Epithelial cell of prostate (primary cell): ENCODE measurements around the gene ADAMTS15.
A peak's percentile ranks its signal among the peaks of the same experiment; 100 is the strongest.

Experiments used
- DNase-seq: peaks from one replicate; pipeline ENCODE4 v3.0.0-alpha.2; 2011; ENCODE audit warnings: low read depth, low spot score
- H3K27ac ChIP-seq: fragments of 450-650 bp; 2 replicates; pipeline ENCODE4 v1.5.1; 2017; ENCODE audit warnings: mild to moderate bottlenecking

Gene ADAMTS15

DNA sequence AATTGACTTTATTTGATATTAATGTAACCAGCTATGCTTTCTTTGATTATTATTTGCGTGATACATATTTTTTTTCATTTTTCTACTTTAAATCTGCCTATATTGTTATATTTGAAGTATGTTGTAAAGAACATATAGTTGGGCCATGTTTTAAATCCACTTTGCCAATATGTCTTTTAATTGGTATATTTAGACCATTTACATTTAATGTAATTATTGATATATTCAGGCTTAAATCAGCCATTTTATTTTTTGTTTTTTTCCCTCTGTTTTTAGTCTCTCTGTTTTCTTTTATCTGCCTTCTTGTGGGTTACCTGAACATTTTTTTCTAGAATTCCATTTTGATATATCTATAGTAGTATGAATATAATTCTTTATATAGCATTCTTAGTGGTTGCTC lies 55.9 kb downstream of the ADAMTS15 start:
- DNase-seq = no peak

DNA sequence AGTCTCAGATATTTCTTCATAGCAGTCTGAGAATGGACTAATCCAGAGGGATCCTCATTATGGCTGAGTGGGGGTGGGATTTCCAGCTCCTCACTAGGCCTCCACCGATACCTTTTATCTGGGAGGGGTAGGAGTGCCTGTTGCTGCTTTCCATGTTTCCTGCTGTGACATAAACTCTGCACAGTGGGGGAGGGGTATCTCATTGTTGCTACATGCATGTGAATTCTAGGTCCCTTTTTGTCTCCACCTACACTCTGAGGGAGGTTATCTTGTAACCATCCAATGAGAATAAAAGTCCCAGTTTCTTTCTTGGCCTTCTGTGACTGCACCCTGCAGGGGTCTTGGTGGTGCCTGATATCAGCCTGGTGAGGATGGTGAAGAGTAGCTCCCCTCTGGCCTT lies 60.5 kb downstream of the ADAMTS15 start:
- no peak for DNase-seq

More for the DNA sequence above, 55.9 kb downstream of the ADAMTS15 start:
- no peak overlapping the region for H3K27ac ChIP-seq

DNA sequence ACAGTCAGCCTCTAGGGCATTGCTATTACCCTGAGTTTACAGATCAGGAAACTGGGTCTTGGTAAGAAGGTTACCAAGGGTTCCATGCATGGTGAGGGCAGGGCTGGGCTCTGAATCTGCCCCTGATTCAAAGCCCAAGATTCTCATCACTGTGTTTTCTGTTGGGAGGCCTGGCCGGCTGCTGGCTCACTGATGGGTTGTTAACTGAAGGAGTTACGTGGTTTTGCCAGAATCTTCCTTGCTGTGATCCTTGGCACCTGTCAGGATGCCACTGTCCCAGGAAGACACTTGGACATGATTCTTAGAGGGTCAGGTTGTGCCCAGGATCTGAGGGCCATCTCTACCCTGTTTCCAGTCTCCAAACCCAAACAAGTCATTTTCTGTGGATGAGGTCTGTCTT lies 61.5 kb downstream of the ADAMTS15 start:
- DNase-seq = no peak
- H3K27ac ChIP-seq = no peak overlapping the region

More for the DNA sequence above, 60.5 kb downstream of the ADAMTS15 start:
- no peak overlapping the region for H3K27ac ChIP-seq

- H3K27ac ChIP-seq = no peak overlapping the region
- no peak for DNase-seq
Observed at GRCh38 chr11:130510407-130511006, 62.1 kb downstream of the ADAMTS15 start.

GRCh38 chr11:130511765-130512164 lies 63.3 kb downstream of the ADAMTS15 start:
- H3K27ac ChIP-seq = peak overlapping the region; percentile 48
- peak; percentile 44 for DNase-seq

- DNase-seq = no peak
- H3K27ac ChIP-seq = peak overlapping the region; percentile 48
Observed at GRCh38 chr11:130512662-130513061, 64.2 kb downstream of the ADAMTS15 start.

DNA sequence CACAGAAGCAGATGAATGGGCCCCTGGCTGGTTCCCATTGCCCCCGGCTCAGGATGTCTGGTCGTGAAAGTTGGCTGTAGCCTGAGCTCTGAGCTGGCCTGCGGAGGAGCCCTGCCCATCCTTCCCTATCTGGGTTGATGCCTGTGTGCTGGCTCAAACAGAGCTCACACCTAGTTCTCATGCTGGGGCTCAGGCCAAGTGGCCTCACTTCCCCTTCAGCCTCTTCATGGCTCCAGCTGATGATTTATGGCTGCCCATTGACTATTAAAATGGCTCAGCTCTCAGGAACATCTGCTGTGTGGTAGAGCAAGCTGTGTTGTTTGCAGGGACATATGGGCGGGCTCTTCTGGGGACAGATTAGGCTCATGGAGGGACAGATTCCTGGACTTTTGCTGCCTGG lies 64.7 kb downstream of the ADAMTS15 start:
- no peak for DNase-seq
- peak overlapping the region; percentile 0 for H3K27ac ChIP-seq

GRCh38 chr11:130514316-130514715 lies 65.9 kb downstream of the ADAMTS15 start:
- no peak overlapping the region for H3K27ac ChIP-seq
- DNase-seq = no peak

GRCh38 chr11:130514851-130515250 lies 66.4 kb downstream of the ADAMTS15 start:
- H3K27ac ChIP-seq = no peak overlapping the region
- no peak for DNase-seq

DNA sequence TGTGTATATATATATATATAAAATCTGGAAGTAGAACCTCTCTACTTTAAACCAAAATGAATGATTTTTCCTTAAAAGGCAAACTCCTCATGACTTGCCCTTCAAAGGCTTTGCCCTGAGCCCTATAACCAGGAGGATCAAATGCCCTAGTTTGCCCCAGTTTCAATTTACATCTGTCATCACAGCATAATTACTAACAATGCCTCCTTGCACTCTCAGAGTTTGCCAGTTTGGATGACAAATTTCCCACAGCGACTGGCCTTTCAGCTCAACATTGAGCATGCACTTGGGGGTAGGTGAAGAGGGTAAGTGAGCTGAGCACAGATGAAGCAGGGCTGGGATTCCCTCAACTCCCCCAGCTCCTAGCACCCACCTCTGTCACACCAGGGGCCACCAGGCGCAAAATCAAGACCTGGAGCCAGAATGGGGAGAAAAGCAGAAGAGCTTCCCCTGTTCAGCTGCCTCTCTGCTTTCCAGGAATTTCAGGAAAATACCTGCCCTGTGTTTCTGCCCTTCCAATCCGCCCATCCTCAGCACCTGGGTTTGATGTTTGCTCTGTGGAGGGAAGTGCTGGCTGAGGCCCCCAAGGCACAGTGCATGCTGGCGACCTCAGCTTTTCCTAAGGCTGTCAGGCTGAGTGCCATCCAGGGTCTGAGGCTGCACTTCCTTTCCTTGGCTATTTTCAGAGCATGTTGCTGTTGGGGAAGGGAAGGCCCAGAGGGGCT lies 67.5 kb downstream of the ADAMTS15 start:
- H3K27ac ChIP-seq = no peak overlapping the region
- DNase-seq = no peak

DNA sequence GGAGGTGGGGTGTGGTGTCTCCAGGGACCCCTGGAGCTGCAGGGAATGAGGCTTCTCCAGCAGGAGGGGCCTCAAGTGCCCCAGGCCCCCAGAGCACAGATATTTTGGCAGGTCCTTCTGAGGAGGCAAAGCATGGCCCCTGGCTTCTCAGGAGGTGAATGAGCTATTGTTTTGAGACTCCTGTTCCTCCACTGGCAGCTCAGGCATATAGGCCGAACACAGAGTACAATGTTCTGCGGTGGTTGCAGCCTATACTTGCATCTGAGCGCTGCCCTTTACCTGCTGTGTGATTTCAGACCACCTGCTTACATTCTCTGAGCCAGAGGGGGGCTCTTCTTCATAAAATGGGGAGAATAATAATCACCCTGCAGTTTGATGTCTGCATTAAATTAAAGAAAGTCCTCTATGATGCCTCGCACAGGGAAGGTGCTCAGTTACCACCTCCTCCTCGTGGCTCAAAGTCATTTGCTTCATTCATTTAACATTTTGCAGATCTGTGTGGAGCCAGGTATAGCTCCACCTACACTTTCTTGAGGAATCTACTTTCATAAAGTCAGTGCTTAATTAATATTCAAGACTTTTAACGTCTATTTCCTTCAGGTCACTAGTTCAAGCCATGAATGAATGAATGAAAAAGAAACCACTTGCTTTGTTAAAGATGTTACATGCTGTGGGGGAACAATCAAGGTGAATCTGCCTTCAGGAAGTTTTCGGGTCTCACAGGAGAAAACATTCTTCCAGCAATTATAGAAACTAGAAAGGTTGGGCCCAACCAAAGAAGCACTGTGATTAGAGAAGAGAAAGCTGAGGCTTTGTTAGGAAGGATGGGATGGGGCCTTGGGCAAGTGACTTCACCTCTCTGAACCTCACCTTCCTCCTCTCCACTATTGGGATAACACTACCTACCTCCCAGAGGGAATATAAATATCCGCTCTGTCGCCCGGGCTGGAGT lies 68.4 kb downstream of the ADAMTS15 start:
- H3K27ac ChIP-seq = no peak overlapping the region
- DNase-seq = no peak

GRCh38 chr11:130518164-130518680 lies 69.8 kb downstream of the ADAMTS15 start:
- DNase-seq = no peak
- H3K27ac ChIP-seq = no peak overlapping the region

GRCh38 chr11:130519128-130519932 lies 70.9 kb downstream of the ADAMTS15 start:
- no peak overlapping the region for H3K27ac ChIP-seq
- DNase-seq = no peak

DNA sequence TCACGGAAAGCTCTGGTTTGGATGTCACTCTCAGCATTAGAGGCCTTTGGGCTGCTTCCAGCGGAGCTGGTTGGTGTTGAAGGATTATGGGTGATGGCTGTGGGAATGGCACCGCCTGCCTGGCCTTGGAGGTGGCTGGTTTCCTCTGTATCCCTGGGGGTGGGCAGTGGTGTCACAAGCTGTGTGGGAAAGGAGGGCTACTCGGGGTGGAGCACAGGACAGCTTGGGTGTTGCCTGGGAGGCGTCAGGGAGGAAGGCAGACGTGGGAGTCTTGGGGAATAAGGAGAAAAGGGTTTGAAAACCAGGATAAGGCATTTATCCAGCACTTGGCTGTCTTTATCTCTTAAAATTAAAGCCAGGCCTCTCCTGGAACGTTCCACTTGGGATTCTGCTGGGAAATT lies 71.8 kb downstream of the ADAMTS15 start:
- no peak overlapping the region for H3K27ac ChIP-seq
- no peak for DNase-seq

GRCh38 chr11:130522284-130522961 lies 74.0 kb downstream of the ADAMTS15 start:
- DNase-seq = no peak
- H3K27ac ChIP-seq = no peak overlapping the region

DNA sequence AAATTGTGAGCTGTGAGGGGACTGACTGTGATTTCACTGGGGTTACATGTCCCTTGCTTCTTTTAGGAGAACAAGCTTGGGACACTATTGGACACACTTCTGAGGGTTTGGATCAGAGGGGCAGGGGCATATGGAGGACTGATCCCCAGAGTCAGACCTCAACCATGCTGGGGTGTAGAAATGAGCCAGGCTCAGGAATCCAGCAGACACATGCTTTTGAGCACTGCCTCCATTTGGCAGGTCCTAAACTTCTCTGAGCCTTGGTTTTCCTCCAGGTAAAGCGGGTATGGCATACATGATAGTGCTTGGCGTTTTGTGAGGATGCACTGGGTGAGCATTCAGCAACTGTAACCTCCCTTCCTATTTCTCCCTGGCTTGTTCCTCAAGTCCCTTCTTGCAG lies 74.7 kb downstream of the ADAMTS15 start:
- no peak overlapping the region for H3K27ac ChIP-seq
- no peak for DNase-seq

DNA sequence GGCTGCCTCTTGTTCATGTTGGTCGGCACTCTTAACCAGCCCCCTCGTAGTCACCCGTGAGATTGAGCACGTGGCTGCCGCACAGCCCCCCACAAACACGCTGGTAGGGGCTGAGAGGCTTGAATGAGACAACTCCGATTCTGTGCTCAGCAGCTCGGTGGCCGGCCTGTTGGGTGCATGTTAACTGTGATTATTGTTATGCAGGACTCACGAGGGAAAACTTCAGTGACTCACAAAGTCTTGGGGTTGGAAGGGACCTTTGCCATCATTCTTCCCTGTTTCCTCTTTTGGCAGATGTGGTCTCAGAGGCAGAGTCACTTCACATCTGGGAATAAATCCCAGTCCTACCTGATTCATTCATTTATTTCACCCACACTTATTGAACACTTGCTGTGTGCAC lies 75.2 kb downstream of the ADAMTS15 start:
- no peak for DNase-seq
- no peak overlapping the region for H3K27ac ChIP-seq

GRCh38 chr11:130524132-130524790 lies 75.8 kb downstream of the ADAMTS15 start:
- DNase-seq = no peak
- no peak overlapping the region for H3K27ac ChIP-seq

GRCh38 chr11:130525307-130525706 lies 76.9 kb downstream of the ADAMTS15 start:
- DNase-seq = no peak
- no peak overlapping the region for H3K27ac ChIP-seq
